ENCODE results near the gene NUDT5.

GRCh38 chr10:12193193-12193592 lies 2.5 kb downstream of the NUDT5 start:
- TF ChIP-seq, protein P1, sequence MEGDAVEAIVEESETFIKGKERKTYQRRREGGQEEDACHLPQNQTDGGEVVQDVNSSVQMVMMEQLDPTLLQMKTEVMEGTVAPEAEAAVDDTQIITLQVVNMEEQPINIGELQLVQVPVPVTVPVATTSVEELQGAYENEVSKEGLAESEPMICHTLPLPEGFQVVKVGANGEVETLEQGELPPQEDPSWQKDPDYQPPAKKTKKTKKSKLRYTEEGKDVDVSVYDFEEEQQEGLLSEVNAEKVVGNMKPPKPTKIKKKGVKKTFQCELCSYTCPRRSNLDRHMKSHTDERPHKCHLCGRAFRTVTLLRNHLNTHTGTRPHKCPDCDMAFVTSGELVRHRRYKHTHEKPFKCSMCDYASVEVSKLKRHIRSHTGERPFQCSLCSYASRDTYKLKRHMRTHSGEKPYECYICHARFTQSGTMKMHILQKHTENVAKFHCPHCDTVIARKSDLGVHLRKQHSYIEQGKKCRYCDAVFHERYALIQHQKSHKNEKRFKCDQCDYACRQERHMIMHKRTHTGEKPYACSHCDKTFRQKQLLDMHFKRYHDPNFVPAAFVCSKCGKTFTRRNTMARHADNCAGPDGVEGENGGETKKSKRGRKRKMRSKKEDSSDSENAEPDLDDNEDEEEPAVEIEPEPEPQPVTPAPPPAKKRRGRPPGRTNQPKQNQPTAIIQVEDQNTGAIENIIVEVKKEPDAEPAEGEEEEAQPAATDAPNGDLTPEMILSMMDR (IDR thresholded peaks at IDR 0.05): no peak
- TF ChIP-seq EP300 (IDR thresholded peaks at IDR 0.05; ENCODE audit: borderline replicate concordance in 1 of 2, low read depth in 1 of 2, low read length in 1 of 2) (no peak), MXI1 (IDR thresholded peaks at IDR 0.05; ENCODE audit: low read depth, low read length) (no peak), SMC3 (IDR thresholded peaks at IDR 0.05; ENCODE audit: low read depth, low read length) (no peak), POLR2AphosphoS5 (IDR thresholded peaks at IDR 0.05; ENCODE audit: low read depth, low read length) (no peak), NRF1 (IDR thresholded peaks at IDR 0.05; ENCODE audit: low read depth, low read length) (no peak), TEAD4 (IDR thresholded peaks at IDR 0.05; ENCODE audit: borderline replicate concordance, insufficient read depth) (no peak), SIN3A (IDR thresholded peaks at IDR 0.05; ENCODE audit: borderline replicate concordance, low read depth, low read length) (no peak)
- TF ChIP-seq, protein P2, sequence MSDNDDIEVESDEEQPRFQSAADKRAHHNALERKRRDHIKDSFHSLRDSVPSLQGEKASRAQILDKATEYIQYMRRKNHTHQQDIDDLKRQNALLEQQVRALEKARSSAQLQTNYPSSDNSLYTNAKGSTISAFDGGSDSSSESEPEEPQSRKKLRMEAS (IDR thresholded peaks at IDR 0.05; ENCODE audit: low read depth): no peak
- TF ChIP-seq, protein P3, sequence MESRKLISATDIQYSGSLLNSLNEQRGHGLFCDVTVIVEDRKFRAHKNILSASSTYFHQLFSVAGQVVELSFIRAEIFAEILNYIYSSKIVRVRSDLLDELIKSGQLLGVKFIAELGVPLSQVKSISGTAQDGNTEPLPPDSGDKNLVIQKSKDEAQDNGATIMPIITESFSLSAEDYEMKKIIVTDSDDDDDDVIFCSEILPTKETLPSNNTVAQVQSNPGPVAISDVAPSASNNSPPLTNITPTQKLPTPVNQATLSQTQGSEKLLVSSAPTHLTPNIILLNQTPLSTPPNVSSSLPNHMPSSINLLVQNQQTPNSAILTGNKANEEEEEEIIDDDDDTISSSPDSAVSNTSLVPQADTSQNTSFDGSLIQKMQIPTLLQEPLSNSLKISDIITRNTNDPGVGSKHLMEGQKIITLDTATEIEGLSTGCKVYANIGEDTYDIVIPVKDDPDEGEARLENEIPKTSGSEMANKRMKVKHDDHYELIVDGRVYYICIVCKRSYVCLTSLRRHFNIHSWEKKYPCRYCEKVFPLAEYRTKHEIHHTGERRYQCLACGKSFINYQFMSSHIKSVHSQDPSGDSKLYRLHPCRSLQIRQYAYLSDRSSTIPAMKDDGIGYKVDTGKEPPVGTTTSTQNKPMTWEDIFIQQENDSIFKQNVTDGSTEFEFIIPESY (IDR thresholded peaks at IDR 0.05; ENCODE audit: borderline replicate concordance, low read depth): no peak
